Forelimb muscle (tissue), 1 donor: Measurements from ENCODE around the gene DUT. TPM values are rescaled to one million over a fixed set of nuclear protein-coding genes. Genes with fewer than 3 reads are reported as not detected.
"Not testable (repeated sequence)": the region's sequence is repeated elsewhere in the genome, so short reads cannot be mapped to it uniquely, and the experiment has no call there.

ENCODE experiments used
- DNase-seq: peaks from one replicate; pipeline ENCODE4 v3.0.0-alpha.2; 2013; ENCODE audit warnings: low read depth
- polyA plus RNA-seq: library from polyadenylated mRNA; unstranded; fragments of 120-200 nt; gene quantifications from one replicate; pipeline ENCODE4 v1.2.1, GENCODE V29; 2013; ENCODE audit not compliant: insufficient read length

DUT gene
- 107 TPM for polyA plus RNA-seq

DNA sequence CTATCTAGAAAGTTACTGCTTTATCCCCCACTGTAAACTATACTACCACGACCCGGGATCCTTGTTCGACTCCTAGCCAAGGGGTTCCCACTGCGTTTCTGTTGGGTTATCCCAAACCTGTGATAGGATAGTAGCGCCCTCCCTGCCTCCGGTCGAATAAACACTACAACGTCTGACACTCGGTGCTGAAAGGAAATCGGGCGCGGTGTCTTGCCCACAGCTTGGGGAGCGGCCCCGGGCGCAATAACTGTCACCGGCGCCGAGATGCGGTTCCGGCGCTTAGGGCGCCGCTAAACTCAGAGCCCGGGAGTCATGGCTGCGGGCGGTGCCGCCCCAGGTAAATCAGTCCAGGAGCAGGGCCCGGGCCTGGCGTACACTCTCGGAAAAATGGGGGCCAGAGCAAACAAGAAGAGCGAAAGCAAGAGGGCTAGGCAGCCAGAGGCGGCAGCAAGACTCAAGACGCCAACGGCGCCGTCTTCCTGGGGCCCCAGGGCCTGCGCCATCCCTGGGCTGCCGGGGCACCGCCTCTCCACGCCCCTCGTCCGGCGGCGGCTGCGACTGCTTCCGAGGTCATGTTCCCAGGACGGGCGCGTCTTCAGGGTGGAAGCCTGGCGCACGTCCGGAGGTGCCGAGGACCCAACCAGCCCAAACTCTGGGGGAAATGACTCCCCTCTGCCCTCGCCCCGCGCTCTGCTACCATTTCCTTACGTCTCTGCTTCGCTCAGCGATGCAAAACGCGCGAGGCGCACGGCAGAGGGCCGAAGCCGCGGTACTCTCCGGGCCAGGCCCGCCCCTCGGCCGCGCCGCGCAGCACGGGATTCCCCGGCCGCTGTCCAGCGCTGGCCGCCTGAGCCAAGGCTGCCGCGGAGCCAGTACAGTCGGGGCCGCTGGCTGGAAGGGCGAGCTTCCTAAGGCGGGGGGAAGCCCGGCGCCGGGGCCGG lies at the start of gene DUT:
Gene DUT (plus strand): TSS at position 575 of the 941 bp plus-strand sequence. CDS start 87 bp downstream, at position 662.
- peak; percentile 38 for DNase-seq

DNA sequence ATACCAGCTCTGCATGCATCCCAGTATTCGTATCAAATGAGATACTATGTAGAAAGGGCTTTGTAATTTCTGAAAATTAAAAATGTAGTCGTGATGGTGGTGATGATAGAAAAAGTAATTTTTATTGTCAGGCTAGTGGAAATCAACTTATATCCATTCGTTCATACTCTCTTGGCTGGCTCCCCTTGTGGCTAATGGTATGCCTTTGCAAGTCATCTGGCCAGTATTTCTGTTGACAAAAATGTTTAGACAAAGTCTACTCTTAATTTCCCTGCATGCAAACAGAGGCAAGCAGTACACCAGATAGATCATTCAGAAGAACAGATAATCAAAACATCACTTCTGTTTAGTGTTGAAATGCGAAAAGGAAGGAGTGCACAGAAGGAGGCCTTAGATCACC lies 49.6 kb upstream of the DUT start:
- DNase-seq = no peak

- no peak for DNase-seq
Measured at GRCh38 chr15:48282216-48282615, 49.0 kb upstream of the DUT start.

DNA sequence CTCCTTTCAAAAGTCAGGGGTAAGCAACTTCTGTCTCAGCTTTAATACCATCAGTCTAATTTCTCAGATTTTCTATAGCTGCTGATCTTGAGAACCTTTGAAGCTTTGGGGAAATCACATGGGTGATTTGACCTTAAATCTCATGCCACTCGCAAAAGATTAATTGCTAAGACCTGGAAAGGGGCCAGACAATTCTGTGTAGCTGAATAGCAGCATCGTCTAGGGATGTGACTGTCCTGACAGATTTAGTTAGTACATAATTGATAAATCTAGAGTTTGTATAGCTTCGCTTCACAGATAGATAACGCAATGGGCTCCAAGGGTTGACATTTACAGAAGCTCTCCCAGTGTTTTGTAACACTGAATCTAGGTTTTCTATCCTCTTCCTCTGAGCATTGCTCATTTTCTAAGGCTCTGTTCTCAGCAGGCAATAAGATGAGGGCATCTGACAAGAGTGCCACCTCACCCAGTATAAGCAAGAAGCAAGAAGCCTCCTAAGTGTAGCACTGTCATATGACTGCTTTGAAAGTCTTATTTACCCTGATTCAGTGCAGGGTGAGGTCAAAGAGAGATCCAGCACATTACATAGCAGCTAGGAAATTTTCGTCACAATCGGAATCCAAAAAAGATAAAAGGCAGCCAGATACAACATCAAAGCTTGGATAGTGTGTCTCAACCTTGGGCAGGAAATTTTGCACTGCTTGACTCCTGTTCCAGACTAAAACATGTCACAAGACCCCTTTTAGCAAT lies 47.7 kb upstream of the DUT start:
- no peak for DNase-seq

- peak; percentile 88 for DNase-seq
Measured at GRCh38 chr15:48285329-48286214, 45.7 kb upstream of the DUT start.

- no peak for DNase-seq
Measured at GRCh38 chr15:48289628-48290027, 41.6 kb upstream of the DUT start.

- no peak for DNase-seq
Measured at GRCh38 chr15:48292458-48292857, 38.8 kb upstream of the DUT start.

DNA sequence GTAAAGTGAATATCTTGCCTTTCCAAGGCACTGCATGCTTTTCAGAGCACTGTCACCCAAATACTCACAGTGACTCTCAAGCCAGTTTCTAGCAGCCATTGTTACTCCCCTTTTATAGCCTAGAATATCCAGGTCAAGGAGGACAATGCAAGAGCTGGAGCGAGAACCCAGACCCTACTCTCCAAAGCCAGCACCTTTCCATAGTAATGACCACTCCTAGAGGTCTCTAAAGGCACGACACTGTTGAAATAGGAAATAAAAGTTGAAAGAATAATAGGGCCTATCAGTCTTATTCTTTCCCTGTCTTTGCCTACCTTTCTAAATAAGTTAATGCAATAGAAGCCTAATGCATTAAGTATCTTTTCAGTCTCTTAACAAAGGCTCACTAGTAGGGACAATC lies 33.6 kb upstream of the DUT start:
- no peak for DNase-seq

GRCh38 chr15:48298914-48299313 lies 32.3 kb upstream of the DUT start:
- no peak for DNase-seq

- DNase-seq = no peak
Measured at GRCh38 chr15:48300038-48300437, 31.2 kb upstream of the DUT start.

DNA sequence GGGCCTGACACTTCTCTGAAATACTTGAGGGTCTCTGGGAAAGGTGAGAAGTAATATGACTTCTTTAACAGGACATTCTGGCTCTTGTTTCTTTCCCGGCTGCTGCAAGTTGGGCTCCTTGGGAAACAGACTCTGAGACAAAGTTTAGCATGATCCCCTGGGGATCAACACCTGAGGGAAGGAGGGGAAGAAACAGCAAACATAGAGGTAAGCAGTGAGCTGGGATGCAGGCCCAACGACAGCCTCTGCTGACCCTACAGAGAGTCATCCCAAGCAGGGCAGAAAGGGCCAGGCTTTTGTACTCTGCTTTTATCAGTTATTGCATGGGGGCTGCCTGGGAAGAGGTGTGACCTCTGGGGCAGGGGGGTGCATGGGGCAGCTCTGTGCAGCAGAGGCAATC lies 26.8 kb upstream of the DUT start:
- DNase-seq = no peak

DNA sequence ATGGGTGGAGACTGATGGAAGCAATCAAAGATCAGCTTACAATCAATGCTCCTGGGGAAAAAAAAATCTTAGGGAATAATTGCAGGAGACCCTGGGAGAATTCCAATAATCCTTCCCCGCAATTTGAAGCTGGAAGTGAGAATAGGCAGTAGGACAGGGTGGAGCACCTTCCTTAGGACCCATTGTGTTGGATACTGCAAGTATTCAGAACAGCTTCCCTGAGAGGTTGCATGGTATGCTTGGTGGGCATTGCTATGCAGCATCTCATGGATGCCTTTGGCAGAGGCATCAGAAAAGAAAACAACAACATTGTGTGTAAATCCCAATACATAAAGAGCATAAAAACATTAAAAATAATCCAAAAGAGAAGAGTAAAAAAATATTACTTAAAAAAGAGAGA lies 24.6 kb upstream of the DUT start:
- DNase-seq = no peak

DNA sequence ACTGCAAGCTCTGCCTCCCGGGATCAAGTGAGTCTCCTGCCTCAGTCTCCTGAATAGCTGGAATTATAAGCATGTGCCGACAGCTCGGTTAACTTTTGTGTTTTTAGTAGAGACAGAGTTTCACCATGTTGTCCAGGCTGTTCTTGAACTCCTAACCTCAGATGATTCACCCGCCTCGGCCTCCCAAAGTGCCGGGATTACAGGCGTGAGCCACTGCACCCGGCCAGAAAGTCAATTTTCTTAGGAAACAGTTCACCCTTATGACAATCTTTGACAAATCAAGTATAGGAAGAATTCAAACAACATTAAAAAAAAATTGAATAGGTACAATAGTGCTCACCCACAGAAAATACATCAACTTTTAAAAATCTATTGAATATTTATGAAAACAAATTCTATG lies 23.6 kb upstream of the DUT start:
- DNase-seq = no peak

DNA sequence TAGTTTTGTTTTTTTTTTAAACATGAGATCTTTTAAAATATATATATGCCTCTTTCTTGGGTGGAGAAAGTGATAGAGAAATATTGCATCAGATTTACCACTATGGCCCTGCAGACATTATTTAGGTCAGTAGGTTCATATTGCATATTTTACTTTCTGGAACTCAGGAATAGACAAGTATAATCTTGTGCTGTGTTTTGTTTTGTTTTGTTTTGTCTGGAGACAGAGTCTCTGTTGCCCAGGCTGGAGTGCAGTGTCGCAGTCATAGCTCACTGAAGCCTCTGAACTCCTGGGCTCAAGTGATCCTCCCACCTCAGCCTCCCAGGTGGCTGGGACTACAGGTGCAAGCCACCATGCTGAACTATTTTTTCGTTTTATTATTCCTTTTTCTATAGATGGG lies 21.5 kb upstream of the DUT start:
- DNase-seq = no peak

- DNase-seq = no peak
Measured at GRCh38 chr15:48313216-48313615, 18.0 kb upstream of the DUT start.

- no peak for DNase-seq
Measured at GRCh38 chr15:48315041-48315440, 16.2 kb upstream of the DUT start.

- DNase-seq = no peak
Measured at GRCh38 chr15:48317221-48317620, 14.0 kb upstream of the DUT start.

GRCh38 chr15:48318131-48318530 lies 13.1 kb upstream of the DUT start:
- no peak for DNase-seq

DNA sequence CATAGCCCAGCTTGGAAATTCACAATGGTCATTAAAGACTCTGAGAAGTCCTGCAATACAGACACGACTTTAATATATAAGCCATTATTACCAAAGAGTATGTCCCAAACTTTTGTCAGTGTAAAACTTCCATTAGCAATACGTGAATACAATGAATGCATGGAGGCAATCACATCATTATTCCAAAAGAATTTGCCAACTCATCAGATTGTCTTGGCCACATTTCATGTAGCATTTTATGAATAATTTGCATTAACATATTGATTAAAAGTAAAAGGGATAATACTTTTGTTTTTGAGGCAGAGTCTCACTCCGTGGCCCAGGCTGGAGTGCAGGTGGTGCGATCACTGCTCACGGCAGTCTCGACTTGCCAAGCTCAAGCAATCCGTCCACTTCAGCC lies 7.9 kb upstream of the DUT start:
- no peak for DNase-seq

GRCh38 chr15:48324949-48325348 lies 6.3 kb upstream of the DUT start:
- DNase-seq = no peak

- DNase-seq = no peak
Measured at GRCh38 chr15:48325400-48325799, 5.8 kb upstream of the DUT start.

DNA sequence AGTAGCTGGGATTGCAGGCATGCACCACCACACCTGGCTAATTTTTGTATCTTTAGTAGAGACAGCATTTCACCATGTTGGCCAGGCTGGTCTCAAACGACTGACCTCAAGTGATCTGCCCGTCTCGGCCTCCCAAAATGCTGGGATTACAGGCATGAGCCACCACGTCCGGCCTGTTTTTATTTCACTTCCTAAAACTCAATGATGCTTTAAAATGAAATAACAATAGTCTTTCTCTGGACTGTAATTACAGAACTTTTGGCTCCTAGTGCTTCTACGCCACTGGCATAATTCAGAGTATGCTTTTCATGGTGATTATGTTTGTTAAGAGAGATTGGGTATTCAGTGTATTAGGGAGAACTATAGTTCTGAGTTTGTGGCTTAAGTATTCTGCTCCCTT lies 5.0 kb upstream of the DUT start:
- DNase-seq = not testable (repeated sequence)
